ENCODE measurements around the gene KCNN3.

The KCNN3 gene

DNA sequence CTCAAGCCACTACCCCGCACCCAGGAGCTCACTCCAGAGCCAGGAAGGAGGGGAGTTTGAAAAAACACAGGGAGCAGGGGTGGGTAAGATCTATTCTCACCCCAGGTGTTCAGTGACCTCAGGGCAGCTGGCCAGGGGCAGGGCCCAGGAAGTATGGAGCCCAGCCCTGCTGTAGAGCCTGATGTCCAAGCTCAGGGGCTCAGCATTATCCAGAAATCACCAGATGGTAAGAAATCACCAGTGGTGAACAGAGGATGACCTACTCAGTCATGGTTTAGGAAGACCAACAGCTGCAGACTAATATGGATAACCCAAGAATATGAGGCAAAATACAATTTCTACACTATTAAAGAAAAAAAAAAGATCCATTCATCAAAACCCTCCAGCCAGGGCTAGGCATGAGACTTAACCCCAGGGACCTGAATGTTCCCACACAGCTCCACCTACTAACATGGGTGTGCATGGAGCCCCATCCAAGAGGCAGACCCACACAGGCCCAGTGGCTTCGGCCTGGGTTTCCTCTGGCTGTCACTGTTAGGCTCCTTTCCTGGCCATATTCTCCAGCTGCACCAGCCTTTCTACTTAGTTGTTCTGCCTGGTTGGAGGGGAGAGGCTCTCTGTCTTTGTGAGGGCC is 67.6 kb downstream of the KCNN3 start:
- H3K4me3 ChIP-seq (ENCODE audit: low read depth, low read length), result no peak overlapping the region
- TF ChIP-seq, protein P1, sequence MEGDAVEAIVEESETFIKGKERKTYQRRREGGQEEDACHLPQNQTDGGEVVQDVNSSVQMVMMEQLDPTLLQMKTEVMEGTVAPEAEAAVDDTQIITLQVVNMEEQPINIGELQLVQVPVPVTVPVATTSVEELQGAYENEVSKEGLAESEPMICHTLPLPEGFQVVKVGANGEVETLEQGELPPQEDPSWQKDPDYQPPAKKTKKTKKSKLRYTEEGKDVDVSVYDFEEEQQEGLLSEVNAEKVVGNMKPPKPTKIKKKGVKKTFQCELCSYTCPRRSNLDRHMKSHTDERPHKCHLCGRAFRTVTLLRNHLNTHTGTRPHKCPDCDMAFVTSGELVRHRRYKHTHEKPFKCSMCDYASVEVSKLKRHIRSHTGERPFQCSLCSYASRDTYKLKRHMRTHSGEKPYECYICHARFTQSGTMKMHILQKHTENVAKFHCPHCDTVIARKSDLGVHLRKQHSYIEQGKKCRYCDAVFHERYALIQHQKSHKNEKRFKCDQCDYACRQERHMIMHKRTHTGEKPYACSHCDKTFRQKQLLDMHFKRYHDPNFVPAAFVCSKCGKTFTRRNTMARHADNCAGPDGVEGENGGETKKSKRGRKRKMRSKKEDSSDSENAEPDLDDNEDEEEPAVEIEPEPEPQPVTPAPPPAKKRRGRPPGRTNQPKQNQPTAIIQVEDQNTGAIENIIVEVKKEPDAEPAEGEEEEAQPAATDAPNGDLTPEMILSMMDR (IDR thresholded peaks at IDR 0.05; ENCODE audit: borderline replicate concordance, insufficient read depth, low read depth, low read length), result no peak

DNA sequence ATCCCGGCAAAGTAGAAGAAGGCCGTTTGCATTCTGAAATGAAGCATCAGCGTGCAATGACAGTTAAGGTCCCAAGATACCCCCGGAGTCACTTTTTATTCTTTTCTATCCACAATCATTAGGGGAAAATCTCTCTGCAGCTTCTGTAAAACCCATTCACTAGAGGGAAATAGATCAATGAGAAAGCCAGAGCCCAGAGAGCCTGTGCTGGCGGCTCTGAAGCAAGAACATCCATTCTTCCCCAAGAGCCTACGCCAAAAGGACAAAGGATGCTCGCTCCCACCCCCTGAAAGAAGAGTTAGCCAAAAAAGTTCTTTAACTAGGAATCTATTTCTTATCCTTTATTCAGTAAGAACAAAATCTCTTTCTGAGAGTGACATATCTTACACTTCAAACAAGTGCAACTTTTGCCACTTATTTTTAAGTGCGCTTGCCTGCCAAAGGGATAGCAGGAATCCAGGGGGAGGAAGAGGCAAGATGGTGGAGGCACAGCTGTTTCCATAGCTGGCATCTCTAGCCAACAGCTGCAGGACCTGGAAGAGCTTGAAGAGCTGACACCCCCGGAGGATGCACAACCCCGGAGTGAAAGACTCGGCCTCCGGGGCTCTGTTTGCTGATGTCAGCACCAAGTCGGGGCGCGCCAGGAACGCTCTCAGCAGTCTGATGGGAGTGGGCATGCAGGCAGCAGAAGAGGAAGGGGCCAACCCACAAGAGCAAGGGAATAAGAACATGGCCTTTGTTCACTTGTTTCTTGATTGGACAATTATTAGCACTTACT is 68.7 kb downstream of the KCNN3 start:
- TF ChIP-seq, protein P1 (IDR thresholded peaks at IDR 0.05; ENCODE audit: borderline replicate concordance, insufficient read depth, low read depth, low read length), result no peak
- no peak overlapping the region for H3K4me3 ChIP-seq (ENCODE audit: low read depth, low read length)

DNA sequence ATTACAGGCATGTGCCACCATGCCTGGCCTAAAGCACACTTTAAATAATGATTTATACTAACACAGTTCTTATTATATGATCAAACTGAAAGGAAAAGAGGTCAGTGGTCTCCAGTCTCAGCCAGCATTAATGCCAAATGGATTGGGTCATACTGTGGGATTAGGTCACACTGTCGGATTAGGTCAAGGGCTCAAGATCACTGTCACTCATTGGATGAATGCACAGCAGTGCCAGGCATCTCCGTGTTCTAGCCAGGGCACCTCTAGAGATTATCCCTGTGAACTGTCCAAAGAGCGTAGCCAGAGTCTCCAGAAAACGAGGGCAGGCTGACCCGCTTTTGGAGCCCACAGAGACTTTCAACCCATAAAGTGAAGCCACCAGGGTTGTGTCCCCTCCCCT is 70.9 kb downstream of the KCNN3 start:
- H3K4me3 ChIP-seq (ENCODE audit: low read depth, low read length), result no peak overlapping the region
- TF ChIP-seq, protein P1 (IDR thresholded peaks at IDR 0.05; ENCODE audit: borderline replicate concordance, insufficient read depth, low read depth, low read length), result no peak

DNA sequence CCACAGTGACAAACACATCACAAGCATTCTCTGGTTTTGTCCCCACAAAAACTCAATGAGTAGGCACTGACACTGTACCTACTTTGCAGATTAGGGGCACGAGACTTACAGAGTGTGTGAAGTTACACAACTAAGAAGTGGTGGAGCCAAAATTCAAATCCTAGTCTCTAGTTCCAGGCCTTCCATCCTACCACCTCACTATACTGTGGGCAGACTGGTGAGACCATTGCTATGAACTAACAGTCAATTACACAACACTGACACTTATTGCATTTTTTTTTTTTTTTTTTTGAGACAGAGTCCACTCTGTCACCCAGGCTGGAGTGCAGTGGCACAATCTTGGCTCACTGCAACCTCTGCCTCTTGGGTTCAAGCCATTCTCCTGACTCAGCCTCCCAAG is 71.4 kb downstream of the KCNN3 start:
- H3K4me3 ChIP-seq (ENCODE audit: low read depth, low read length), result no peak overlapping the region
- TF ChIP-seq, protein P1 (IDR thresholded peaks at IDR 0.05; ENCODE audit: borderline replicate concordance, insufficient read depth, low read depth, low read length), result no peak

DNA sequence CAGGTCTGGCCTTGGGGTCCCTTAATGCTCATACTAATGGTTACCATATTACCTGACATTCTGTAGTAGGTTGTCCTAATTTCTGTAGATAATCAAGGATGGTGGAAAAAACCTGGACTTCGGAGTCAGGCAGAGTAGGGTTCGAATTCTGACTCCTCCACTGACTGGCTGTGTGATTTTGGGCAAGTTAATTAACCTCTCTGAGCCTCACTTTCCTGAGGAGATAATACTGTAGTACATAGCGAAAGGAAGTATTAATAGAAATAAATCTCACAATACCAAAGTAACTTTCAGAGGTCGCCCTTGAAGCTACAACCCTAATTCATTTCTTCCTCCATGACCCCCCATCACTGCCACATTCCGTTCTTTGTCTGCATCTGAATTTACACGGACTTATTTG is 72.9 kb downstream of the KCNN3 start:
- TF ChIP-seq, protein P1 (IDR thresholded peaks at IDR 0.05; ENCODE audit: borderline replicate concordance, insufficient read depth, low read depth, low read length), result no peak
- no peak overlapping the region for H3K4me3 ChIP-seq (ENCODE audit: low read depth, low read length)

DNA sequence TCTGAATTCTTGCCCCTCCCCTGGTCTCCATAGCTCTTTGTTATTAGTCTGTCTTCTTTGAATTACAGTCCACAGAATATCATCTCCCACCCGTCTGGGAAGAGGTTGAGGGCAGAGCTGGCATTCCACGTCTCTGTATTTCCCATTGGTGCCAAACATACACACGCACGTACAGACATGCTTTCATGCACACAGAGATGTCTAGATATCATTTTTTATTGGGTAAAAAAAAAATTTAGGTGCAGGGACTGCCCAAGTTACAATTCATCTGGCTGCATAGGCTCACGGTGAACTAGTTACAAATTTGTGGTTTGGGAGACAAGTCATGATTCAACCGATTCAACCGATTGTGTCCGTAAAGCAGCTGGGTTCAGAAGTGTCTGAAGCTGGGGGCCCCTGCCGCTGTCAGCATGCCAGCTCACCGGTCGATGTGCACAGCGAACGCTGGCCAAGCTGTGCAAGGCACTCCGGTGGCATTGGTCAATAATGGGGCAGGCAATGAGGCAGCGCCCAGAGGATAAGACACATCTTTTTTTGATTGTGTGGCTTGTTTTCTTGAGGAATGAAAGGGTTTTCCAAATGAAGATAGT is 73.7 kb downstream of the KCNN3 start:
- TF ChIP-seq, protein P1 (IDR thresholded peaks at IDR 0.05; ENCODE audit: borderline replicate concordance, insufficient read depth, low read depth, low read length), result no peak
- no peak overlapping the region for H3K4me3 ChIP-seq (ENCODE audit: low read depth, low read length)

All from GM12875 (cell line).